HG03066 (cell line): Measurements from ENCODE around the gene ZFYVE1.
"Not testable (repeated sequence)": the region's sequence is repeated elsewhere in the genome, so short reads cannot be mapped to it uniquely, and the experiment has no call there.

Experiments used
- ATAC-seq: cut with Tn5 transposase; IDR thresholded peaks from one replicate; pipeline ENCODE4 v1.9.1; 2021; ENCODE audit warnings: low read depth; ENCODE audit not compliant: unreplicated experiment

ZFYVE1 gene

DNA sequence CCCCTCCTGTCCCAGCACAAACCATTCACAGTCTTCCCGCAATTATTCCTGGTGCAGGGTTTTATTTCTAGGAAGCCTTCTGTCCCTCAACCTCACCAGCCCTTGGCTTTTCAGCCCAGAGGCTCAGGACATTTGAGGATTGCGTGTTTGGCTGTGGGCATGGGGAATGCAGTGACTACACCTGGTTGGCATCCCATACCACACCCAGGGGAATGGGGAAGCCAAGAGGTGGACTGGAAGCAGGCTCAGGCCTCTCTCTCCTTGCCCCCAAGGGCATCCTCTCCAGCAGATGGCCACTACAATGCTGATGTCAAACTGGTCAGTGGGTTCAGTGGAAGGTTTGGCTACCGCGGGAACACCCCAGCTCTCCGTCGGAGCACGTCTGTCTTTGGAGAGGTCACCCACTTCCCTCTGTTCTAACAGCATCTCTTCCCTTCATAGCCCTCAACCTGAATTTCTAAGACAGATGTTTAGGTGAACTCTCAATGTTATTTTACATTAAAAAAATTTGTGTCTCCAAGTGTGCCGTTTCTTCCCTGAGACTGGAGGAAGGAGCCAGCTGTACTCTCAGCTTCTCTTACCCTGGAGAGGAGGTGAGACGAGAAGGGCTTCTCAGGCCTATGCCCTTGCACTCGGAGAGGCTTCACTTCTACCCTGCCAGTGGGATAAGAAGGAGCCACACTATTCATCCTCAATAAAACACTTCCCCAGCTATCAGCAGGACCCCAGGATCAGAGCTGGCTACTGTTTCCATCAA lies 65.1 kb downstream of the ZFYVE1 start:
- no peak for ATAC-seq

DNA sequence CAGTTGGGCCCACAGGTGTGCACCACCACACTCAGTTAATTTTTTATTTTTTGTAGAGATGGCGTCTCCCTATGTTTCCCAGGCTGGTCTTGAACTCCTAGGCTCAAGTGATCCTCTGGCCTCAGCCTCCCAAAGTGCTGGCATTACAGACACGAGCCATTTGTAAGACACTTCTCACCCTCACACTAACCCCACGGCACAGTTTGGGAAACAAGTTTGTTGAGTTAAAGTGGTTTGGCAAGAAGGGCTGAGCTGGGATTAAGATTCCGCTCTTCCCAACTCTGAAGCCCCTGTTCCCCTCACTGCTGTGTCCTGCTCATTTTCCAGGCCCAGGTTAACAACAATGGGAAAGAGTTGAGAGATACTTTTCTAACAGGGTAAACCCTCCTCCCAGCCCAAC lies 65.9 kb downstream of the ZFYVE1 start:
- not testable (repeated sequence) for ATAC-seq

DNA sequence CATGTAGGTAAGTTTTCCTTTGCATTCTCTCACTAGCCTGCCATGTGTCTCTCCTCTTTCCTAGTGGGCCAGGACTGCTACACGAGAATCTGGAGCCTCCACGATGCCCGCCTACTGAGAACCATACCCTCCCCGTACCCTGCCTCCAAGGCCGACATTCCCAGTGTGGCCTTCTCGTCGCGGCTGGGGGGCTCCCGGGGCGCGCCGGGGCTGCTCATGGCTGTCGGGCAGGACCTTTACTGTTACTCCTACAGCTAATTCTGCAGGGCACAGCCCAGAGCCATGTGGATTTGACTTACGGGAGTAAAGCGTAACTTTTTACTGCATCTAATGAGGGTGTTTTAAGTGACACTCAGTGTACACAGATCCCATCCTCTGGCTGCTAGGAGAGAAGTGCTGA lies 68.4 kb downstream of the ZFYVE1 start:
- no peak for ATAC-seq

DNA sequence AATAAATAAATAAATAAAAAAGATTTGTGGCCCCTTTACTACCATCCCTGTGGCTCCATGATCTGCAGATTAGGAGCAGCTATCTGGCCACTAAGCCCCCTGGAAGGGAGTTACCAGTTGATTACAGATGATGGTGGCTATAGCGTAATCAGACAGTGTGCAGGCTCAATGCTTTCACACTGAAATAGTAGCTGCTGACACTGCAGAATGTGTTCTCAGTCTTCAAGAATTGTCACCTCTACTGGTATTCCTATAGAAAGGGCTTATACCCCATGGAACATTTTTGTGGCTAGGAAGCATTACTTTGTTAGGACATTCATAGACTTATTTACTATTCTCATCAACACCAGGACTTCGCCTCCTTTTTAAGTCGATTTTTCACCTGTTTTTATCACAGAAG lies 69.7 kb downstream of the ZFYVE1 start:
- ATAC-seq, result no peak

DNA sequence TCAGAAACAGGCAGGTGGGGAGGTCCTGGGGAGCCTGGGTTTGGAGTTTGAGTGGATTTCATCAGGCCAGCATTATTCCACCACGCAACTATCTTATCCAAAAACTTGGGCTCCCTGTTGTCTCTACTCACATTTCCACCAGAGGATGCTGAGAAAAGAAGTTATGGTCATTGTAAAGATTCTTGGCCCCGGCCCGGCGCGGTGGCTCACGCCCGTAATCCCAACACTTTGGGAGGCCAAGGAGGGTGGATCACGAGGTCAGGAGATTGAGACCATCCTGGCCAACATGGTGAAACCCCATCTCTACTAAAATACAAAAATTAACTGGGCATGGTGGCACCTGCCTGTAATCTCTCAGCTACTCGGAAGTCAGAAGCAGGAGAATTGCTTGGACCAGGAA lies 70.2 kb downstream of the ZFYVE1 start:
- not testable (repeated sequence) for ATAC-seq

DNA sequence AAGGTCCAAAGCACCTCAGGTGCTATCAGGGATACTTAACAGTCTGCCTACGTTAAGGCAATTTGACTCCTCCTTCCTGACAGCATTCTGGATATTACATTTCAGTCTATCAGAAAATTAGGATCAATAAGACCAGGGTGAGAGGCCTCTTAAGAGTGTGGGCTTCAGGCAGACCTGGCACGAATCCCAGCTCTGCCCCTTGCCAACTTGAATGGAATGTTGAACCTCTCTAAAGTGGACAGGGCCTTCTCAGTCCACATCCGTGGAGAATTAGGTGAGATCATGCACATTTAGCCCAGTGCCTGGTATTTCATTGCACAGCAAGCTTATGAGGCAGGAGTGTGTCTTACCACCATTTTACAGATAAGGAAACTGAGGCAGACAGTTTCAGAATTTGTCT lies 74.7 kb downstream of the ZFYVE1 start:
- ATAC-seq, result no peak

DNA sequence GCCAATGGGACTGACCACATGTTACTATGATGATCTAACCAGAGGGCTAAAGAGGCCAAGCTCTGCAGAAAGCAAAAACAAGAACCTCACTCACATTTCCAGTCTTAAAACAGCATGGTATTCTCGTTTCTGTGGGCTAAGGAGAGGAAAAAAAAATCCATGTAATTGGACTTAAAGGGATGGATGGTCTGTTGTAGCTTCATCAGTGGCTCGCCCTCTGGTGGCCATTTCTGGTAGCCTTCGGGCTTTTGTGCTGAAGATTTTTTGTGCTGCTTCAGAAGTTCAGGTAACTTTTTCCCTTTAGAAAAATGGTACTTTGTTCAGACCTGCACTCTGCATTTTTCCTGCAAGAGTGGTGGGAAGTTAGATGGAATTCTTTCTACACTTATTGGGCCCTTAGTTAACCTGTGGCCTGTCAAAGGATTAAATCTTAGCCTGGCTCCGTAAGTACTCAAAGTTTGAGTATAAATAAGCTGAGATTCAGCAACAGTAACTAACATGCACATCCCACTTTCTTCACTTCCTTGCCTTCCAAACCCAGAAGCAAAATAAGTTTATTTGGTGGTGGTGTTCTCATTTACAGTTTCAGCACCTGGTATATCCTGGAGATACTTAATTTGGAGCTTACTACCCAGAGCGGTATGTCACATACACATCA lies 78.3 kb downstream of the ZFYVE1 start:
- ATAC-seq, result no peak

DNA sequence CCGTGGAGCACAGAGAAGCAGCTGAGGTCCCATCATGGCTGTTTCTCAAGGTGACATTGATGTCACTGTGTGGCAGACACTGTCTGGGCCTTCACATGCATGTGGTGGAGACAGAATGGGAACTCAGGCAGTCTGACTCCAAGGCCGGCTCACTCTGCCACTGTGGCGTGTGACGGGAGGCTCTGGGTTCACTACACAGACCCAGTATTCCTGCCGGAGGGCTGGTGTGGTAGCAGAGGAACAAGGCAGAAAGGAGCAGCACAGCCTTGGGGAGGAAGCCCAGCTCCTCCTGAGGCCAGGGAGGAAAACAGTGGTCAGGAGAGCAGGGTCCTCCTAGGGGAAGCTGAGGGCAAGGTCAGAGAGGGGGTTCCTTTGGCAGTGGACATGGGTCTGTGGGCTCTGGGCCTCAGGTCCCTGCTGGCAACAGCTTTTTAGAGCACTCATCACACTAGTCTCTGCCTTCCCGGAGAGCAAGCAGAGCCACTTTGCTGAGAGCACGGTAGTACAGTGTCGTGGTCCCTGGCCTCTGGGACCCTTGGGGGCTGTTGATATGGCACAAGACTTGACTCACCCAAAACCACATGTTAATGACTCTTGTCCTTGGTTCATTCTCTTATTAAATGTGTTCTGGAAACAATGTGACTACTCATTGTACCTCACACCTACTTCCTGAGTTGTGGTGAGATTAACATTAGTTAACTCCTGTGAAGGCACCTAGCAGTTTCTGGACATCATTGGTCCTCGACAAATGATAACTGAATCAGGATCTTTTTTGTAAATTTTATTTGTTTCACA lies 79.3 kb downstream of the ZFYVE1 start:
- no peak for ATAC-seq

DNA sequence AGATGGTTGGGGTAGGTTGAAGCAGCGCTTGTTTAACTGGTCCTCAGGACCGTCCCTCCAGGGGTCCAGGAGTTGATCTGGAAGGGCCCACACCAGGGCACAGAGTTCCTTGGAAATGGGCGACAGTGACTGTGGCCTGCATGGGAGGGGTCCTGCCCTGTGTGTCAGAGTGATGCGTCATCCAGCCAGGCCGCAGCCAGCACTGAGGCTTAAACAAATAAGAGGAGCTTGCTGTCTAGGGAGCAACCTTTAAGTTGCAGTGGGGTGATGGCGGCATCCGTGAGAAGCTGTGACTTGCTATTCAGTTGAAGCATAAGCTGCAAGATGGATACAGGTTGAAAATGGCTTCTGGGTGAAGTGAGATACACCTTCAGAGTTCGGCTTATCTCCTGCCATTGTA lies 80.4 kb downstream of the ZFYVE1 start:
- ATAC-seq, result no peak

DNA sequence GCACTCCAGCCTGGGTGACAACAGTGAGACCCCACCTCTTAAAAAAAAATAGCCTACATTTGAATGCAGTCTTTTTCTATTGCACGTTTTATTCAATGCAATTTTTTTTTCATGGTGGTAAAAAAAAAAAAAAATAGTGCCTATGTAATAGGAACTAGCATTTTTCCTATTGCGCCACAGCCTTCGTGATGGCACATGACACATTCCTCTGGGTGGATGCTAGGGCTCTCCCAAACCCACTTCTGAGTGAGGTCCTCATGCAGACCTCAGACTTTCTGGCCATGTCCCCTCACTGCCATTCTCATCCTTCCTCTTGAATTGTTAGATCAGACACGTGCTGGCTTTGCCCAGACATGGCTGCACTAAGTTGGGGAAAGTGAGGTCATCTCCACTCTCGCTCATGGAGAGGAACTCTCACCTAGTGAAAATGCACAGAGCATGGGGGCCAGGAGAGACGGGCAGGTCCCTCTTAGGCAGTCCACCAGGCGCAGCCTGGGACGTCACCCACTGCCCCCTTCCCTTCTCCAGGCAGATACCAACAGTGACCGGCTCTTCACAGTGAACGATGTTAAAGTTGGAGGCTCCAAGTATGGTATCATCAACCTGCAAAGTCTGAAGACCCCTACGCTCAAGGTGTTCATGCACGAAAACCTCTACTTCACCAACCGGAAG lies 81.4 kb downstream of the ZFYVE1 start:
- no peak for ATAC-seq

DNA sequence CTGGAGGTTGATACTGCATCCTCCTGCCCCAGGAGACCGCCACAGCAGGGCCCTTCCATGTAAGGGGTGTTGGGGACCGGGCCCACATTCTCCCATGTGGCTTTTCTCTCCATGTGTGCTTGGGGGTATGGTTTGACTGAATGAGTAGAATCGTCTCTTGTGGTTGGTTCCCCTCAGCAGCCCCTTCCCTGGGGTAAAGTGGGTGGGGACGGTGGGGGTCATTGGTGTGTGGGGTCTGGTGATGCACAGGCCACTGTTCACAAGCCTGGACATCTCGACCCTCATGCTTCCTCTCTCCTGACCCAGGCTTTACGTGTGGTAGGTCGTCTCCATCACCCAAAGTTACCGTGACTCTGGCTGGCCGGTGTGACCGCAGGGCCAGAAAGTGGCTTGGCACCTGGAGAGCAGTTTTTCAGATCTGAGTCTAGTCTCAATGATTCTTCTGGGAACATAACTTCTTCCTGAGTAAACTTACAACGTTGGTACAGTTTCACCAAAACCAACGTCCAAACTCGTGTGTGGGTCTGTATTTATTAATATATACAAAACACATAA lies 83.0 kb downstream of the ZFYVE1 start:
- no peak for ATAC-seq

DNA sequence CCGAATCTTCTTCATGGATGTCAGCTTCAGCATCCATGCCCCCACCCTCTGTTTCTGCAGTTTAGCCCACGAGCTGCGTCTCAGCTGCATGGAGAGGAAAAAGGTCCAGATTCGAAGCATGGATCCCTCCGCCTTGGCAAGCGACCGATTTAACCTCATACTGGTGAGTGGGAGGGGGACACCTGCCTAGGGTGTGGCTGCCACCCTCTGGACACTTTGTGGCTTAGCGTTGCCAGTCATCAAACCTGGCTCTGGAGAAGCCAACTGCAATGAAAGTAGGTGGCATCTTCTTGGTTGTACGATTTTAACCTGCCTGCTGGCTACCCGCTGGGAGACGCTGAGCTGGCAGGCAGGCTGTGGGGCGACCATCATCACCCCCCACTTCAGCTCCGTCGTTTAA lies 84.0 kb downstream of the ZFYVE1 start:
- ATAC-seq, result no peak

DNA sequence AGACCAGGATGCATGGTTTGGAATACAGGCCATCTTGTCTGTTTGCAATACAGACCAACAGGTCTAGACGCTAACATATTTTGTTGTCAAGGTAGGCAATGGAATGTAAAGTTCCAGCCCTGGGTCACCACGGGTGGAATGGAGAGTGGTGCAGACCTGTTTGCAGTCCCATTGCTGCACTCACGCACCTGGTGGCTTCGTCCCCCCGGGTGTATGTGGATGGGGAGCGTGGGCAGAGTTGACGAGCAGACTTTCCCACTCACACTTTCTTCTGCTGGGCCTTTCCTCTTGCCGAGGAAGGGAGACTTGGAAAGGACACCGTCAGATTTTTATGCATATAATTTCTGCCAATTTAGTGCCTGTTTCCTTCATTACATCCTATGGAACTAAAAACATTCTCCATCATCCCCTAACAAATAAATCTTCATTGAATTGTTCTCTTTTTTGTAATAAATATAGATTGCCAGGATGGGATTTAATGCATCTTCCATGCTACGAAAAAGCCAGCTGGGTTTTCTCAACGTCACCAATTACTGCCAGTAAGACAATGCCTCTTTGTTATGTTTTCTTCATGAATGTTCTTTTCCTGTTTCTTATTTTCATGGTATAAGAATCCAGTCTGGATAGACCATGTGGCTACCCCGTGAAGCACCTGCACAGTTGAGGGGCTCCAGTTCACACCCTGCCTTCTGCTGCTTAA lies 85.5 kb downstream of the ZFYVE1 start:
- ATAC-seq, result no peak

DNA sequence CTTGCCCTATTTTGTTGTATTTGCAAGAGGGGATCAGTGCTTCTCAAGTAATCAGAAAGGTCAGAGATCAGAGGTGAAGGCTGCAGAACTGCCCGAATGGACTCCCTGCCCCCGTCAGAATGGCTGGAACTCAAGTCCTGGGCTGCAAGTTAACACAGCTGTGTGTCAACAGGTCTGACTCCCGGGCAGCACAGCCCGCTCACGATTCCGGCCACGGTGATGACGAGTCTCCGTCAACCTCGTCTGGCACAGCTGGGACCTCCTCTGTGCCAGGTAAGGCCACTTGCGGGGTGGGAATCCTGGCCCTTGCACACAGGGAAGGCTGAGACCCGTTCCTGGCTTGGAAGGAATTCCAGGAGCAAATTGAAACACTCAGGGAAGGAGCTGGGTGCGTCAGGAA lies 87.3 kb downstream of the ZFYVE1 start:
- ATAC-seq, result no peak

DNA sequence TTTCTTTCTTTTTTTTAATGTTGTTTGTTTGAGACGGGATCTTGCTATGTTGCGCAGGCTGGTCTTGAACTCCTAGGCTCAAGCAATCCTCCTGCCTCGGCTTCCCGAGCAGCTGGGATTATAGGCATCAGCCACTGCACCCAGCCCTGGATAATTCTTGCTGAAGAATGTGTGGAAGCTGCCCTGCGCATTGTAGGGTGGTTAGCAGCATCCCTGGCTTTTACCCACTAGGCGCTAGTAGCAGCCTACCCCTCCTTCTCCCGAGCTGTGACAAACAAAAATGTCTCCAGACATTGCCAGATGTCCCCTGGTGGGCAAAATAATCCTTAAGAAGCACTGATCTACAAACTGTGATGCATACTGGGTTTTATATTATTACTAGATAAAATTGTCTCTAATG lies 94.0 kb downstream of the ZFYVE1 start:
- ATAC-seq, result no peak

DNA sequence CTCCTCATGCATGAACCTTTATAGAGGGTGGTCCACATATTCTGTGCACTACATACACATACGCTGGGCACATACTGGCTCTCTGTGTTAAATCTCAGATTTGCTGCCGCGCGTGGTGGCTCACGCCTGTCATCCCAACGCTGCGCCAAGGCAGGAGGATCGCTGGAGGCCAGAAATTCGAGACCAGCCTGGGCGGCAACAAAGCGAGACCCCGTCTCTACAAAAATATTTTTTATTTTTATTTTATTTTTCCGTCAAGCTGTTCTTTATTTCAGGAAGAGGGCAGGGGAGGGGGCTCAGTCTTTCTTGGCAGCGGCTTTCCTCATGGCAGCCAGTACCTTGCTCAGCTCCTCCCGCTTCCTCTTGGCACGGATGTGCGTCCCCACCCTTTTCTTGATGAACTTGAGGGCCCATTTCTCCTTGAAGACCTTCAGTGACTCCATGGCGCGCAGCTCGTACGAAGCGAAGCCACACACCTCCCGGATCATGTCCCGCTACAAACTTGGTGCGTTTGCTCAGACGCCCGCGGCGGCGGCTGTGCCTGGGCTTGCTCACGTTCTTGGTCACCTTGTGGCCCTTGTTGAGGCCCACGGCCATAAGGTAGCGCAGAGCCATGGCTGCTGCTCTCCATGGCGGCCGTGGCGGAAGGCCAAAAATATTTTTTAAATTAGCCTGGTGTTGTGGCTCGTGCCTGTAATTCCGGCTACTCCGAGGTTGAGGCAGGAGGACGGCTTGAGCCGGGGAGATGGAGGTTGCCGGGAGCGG lies 97.4 kb downstream of the ZFYVE1 start:
- no peak for ATAC-seq

DNA sequence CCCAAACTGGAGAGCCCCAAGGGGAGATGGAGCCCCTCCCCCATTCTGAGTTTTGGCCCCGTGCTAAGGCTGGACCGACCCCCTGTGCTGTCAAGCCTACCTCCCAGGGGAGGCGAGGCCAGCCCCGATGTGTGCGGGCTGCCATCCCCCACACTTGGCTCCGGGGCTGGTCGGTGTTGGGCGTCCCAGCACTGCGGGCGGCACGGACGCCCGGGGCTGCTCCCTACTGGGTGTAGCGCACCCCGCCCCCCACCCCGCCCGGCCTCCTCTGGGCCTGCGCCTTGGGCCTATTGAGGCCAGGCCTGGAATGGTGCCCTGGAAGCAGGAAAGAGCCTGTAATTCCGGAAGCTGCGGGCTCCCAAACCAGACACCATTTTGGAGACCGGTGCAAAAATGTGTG lies 98.0 kb downstream of the ZFYVE1 start:
- no peak for ATAC-seq

DNA sequence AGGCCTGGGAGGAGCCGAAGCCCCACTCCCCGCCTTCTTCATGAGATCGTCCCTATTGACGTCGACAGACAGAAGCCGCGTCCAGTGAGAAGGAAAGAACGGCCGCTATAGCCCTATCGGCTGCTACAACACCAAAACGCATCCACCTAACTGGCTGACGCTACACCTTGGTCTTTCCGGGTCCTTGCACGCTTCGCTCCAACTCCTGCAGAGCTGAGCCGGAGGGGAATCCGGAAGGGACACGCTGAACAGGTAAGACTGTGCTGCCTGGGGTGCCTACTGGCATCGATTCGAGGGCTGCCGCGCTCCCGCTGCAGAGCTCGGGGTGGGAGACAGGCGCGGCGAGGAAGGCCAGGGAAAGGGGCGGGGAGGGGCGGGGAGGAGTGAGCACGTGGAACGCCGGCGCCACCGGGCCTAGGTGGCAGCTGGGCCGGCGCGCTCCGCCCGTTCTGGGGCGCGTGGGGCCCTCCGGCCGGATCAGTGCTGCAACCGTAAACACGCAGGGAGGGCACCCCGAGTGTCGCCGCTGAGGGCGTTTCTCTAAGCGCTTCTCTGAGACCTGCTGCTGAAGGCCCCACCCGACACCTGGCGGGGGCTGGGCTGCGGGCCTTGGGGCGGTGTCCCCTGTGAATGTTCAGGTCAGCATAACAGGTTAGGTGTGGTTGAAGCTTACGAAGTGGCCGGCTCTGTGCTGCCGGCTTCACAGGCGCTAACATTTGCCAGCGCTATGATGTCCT lies 100.4 kb downstream of the ZFYVE1 start, which contains the start of gene DCAF4:
TSS of gene DCAF4 (plus strand) at position 173 of the 737 bp plus-strand sequence. CDS start 11,515 bp downstream, outside the sequence.
- peak; percentile 97 for ATAC-seq
